OCI-LY7 (cell line): Measurements from ENCODE around the gene IKZF3.
"Not testable (repeated sequence)": the region's sequence is repeated elsewhere in the genome, so short reads cannot be mapped to it uniquely, and the experiment has no call there.

Experiments used
- EZH2phosphoT487 ChIP-seq: fragments of 200-600 bp; sonication (generic); IDR thresholded peaks from 2 replicates; pipeline ENCODE4 v1.6.1; 2018; ENCODE audit warnings: low read depth, borderline replicate concordance, mild to moderate bottlenecking, mixed run types, antibody characterized with exemption, low read length, moderate library complexity, mixed read lengths
- TF ChIP-seq, protein P1 (sequence below): fragments of 200-600 bp; sonication (generic); conservative IDR thresholded peaks from 2 replicates; pipeline ENCODE4 v1.5.1; 2014; ENCODE audit warnings: mild to moderate bottlenecking, antibody characterized with exemption, low read length, moderate library complexity, mixed read lengths

DNA sequence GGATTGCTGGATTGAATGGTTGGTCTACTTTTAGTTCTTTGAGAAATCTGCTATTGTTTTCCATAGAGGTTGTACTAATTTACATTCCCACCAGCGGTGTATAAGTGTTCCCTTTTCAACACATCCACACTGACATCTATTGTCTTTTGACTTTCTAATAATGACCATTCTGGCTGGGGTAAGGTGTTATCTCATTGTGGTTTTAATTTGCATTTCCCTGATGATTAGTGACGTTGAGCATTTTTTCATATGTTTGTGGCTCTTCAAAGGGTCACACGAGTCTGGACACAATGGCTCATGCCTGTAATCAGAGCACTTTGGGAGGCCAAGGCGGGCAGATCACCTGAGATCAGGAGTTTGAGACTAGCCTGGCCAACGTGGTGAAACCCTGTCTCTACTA is 22.0 kb upstream of the IKZF3 start:
- TF ChIP-seq, protein P1, sequence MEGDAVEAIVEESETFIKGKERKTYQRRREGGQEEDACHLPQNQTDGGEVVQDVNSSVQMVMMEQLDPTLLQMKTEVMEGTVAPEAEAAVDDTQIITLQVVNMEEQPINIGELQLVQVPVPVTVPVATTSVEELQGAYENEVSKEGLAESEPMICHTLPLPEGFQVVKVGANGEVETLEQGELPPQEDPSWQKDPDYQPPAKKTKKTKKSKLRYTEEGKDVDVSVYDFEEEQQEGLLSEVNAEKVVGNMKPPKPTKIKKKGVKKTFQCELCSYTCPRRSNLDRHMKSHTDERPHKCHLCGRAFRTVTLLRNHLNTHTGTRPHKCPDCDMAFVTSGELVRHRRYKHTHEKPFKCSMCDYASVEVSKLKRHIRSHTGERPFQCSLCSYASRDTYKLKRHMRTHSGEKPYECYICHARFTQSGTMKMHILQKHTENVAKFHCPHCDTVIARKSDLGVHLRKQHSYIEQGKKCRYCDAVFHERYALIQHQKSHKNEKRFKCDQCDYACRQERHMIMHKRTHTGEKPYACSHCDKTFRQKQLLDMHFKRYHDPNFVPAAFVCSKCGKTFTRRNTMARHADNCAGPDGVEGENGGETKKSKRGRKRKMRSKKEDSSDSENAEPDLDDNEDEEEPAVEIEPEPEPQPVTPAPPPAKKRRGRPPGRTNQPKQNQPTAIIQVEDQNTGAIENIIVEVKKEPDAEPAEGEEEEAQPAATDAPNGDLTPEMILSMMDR, result not testable (repeated sequence)
- not testable (repeated sequence) for TF ChIP-seq EZH2phosphoT487
